Endothelial cell of hepatic sinusoid (primary cell): ENCODE data around the gene ZNF490.
"Not testable (repeated sequence)": the region's sequence is repeated elsewhere in the genome, so short reads cannot be mapped to it uniquely, and the experiment has no call there.

Experiments used
- in situ Hi-C: cut with HindIII; loops from 2 replicates; pipeline ENCODE4 v1.10.0; 2017; ENCODE audit warnings: low sequenced_read_pairs

ZNF490 gene

GRCh38 chr19:12626958-12627357 lies 16.3 kb upstream of the ZNF490 start:
- in situ Hi-C loops = loop anchor here (25.0 kb wide), 1 partner anchor 115 kb away; no protein-coding TSS in a partner anchor

GRCh38 chr19:12623361-12624031 lies 12.9 kb upstream of the ZNF490 start:
- in situ Hi-C loops = no loop called here

- in situ Hi-C loops = not testable (repeated sequence)
Observed at GRCh38 chr19:12621253-12622024, 10.8 kb upstream of the ZNF490 start.

- in situ Hi-C loops = no loop called here
Observed at GRCh38 chr19:12617646-12618045, 7.0 kb upstream of the ZNF490 start.

GRCh38 chr19:12611361-12611699 lies 717 bp upstream of the ZNF490 start:
- in situ Hi-C loops = no loop called here

- in situ Hi-C loops = no loop called here
Observed at GRCh38 chr19:12607631-12608030, 3.0 kb downstream of the ZNF490 start.

GRCh38 chr19:12606796-12607195 lies 3.8 kb downstream of the ZNF490 start:
- in situ Hi-C loops = no loop called here

- in situ Hi-C loops = no loop called here
Observed at GRCh38 chr19:12603714-12604113, 6.9 kb downstream of the ZNF490 start.

- in situ Hi-C loops = no loop called here
Observed at GRCh38 chr19:12597594-12597993, 13.0 kb downstream of the ZNF490 start.

- in situ Hi-C loops = no loop called here
Observed at GRCh38 chr19:12596927-12597548, 13.6 kb downstream of the ZNF490 start.

- in situ Hi-C loops = no loop called here
Observed at GRCh38 chr19:12596485-12596884, 14.1 kb downstream of the ZNF490 start.

GRCh38 chr19:12581100-12581499 lies 29.5 kb downstream of the ZNF490 start:
- in situ Hi-C loops = no loop called here

GRCh38 chr19:12580180-12580694 lies 30.4 kb downstream of the ZNF490 start:
- in situ Hi-C loops = no loop called here

GRCh38 chr19:12578641-12579040 lies 32.0 kb downstream of the ZNF490 start:
- in situ Hi-C loops = no loop called here

- in situ Hi-C loops = no loop called here
Observed at GRCh38 chr19:12574036-12574435, 36.6 kb downstream of the ZNF490 start.

- in situ Hi-C loops = no loop called here
Observed at GRCh38 chr19:12567951-12568350, 42.7 kb downstream of the ZNF490 start.

- in situ Hi-C loops = not testable (repeated sequence)
Observed at GRCh38 chr19:12566380-12566779, 44.2 kb downstream of the ZNF490 start.

- in situ Hi-C loops = no loop called here
Observed at GRCh38 chr19:12564016-12564664, 46.5 kb downstream of the ZNF490 start.

- in situ Hi-C loops = no loop called here
Observed at GRCh38 chr19:12555456-12555930, 55.1 kb downstream of the ZNF490 start.

- in situ Hi-C loops = no loop called here
Observed at GRCh38 chr19:12551060-12551832, 59.4 kb downstream of the ZNF490 start, which contains the start of gene ZNF564. TSS of gene ZNF564 (minus strand) at chr19:12551482. CDS start at chr19:12551332, 150 bp downstream.
